Measurements from ENCODE around the gene KAZN. TPM values are rescaled to one million over a fixed set of nuclear protein-coding genes. Genes with fewer than 3 reads are reported as not detected.
"Not testable (repeated sequence)": the region's sequence is repeated elsewhere in the genome, so short reads cannot be mapped to it uniquely, and the experiment has no call there.

The KAZN gene
- total RNA-seq, 8 experiments from 2014 or later, result 16.9 to 31.4 (median 21.4) TPM

- in situ Hi-C loops (cut with MboI; ENCODE audit: low pct_unique_long_range_greater_than_20kb in 2 of 9, low sequenced_read_pairs in 9 of 9, unreplicated experiment in 9 of 9), result loop anchor here in 5 of 9 experiments (10.0 to 25.0 kb wide), 4 partner anchors 134 to 309 kb away; partner anchors contain the start of genes CTRC (in 3 of the 5) and EFHD2 (in 1 of the 5)
- Histone ChIP-seq H3K4me1 (replicated peaks in 1 of 2) (peaks cover 4 to 5% of the 10 kb centered on the region in 2 donors), H3K27ac (no peak overlapping the region), H3K4me3 (no peak overlapping the region)
- WGBS, 10 experiments, result 42 to 75% (median 63%) methylated on average over 1 to 6 of the region's 6 CpGs; no CpG with 5 or more reads in 2 of the 10 experiments
- no peak for ATAC-seq (replicated peaks in 6 of 8)
Observed at GRCh38 chr1:15128077-15128476, 529.6 kb downstream of the KAZN start.

DNA sequence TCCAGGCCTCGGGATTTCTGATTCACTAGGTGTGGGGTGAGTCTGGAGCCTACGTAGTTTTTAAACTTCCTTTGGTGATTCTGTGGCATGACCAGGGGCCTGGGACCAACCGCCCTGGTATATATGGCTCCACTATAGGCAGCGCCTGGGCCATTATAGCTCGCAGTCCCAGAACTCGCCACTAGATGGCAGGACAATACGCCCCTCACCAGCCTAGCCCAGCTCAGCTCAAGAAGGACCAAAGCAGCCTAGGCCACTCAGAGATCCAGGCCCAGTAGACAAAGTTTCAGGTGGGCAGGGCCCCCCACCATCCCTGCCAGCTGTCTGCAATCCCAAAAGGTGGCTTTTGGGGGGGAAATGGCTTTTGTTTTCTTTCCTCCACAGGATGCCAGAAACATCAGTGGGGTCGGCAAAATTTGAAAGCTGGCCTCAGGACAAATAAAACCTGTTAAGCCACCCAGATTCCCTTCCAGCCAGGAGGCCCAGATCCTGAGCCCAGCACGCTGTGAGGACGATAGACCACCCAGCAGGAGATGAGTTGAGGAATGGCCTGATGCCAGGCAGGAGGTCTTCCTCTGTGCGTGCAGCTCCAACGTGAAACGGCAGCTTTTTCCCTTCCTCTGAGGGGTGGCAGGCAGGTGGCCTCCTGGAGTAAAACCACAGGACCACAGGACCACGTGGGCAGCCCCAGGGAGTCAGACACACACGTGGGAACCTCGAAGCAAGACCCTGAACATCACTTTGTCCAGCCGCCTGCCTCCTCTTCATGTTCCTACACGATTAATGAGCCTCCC, 530.2 kb downstream of the KAZN start:
- WGBS, 10 experiments, result 0 to 64% (median 28%) methylated on average over 2 to 15 of the region's 18 CpGs; no CpG with 5 or more reads in 2 of the 10 experiments
- Histone ChIP-seq H3K4me1 (replicated peaks in 1 of 2) (no peaks in the 10 kb centered on the region), H3K27ac (no peak overlapping the region), H3K4me3 (no peak overlapping the region)
- ATAC-seq (replicated peaks in 6 of 8), result peak; percentile 94 to 100 (median 96)
- in situ Hi-C loops (cut with MboI; ENCODE audit: low pct_unique_long_range_greater_than_20kb in 2 of 9, low sequenced_read_pairs in 9 of 9, unreplicated experiment in 9 of 9), result loop anchor here in 5 of 9 experiments (10.0 to 25.0 kb wide), 4 partner anchors 134 to 309 kb away; partner anchors contain the start of genes CTRC (in 3 of the 5) and EFHD2 (in 1 of the 5)

DNA sequence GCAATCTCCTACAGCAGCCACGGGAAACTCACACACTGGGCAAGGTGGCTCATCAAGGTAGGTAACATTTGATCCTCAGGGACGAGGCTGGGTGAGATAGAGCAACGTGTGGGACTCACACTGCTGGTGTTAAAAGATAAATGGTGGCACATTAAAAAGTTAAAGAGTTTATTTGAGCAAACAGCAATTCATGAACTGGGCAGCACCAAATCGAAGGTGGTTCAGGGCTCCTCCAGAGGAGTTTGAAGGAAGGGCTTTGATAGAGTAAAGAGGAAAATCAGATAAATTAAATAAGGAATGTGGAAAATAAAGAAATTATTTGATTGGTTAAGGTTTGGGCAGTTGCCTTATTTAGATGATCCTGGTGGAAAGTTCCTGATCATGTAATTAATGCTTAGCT, 531.5 kb downstream of the KAZN start:
- ATAC-seq (replicated peaks in 6 of 8), result no peak
- no peaks in the 10 kb centered on the region for H3K4me1 ChIP-seq (replicated peaks in 1 of 2)
- H3K4me3 ChIP-seq, result no peak overlapping the region
- H3K27ac ChIP-seq, result no peak overlapping the region
- in situ Hi-C loops (cut with MboI; ENCODE audit: low pct_unique_long_range_greater_than_20kb in 2 of 9, low sequenced_read_pairs in 9 of 9, unreplicated experiment in 9 of 9), result loop anchor here in 5 of 9 experiments (10.0 to 25.0 kb wide), 4 partner anchors 132 to 307 kb away; partner anchors contain the start of genes CTRC (in 3 of the 5) and EFHD2 (in 1 of the 5)
- 22 to 100% (median 74%) methylated on average over 1 to 4 of the region's 4 CpGs for WGBS, 10 experiments

DNA sequence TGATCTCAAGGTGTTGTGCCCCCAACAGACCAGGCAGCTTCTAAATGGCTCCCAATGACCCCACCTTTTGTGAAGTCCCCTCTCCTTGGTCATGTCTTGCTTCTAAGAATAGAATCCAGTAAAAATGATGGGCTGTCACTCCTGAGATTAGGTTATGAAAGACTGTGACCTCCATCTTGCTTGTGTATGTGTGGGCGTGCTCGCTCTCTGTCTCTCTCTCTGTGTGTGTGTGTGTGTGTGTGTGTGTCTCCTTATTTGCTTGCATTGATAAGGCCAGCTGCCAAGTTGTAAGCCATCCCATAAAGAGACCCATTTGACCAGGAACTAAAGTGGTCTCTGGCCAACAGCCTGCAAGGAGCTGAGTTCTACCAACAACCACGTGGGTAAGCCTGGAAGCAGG, 532.1 kb downstream of the KAZN start:
- 40 to 100% (median 78%) methylated on average over 1 to 3 of the region's 3 CpGs; no CpG with 5 or more reads in 4 of the 10 experiments for WGBS, 10 experiments
- no peak for ATAC-seq (replicated peaks in 6 of 8)
- no peak overlapping the region for H3K27ac ChIP-seq
- no peaks in the 10 kb centered on the region for H3K4me1 ChIP-seq (replicated peaks in 1 of 2)
- in situ Hi-C loops (cut with MboI; ENCODE audit: low pct_unique_long_range_greater_than_20kb in 2 of 9, low sequenced_read_pairs in 9 of 9, unreplicated experiment in 9 of 9), result loop anchor here in 5 of 9 experiments (25.0 kb wide), 3 partner anchors 132 to 307 kb away; partner anchors contain the start of genes CTRC (in 3 of the 5) and EFHD2 (in 1 of the 5)
- H3K4me3 ChIP-seq, result no peak overlapping the region

- in situ Hi-C loops (cut with MboI; ENCODE audit: low pct_unique_long_range_greater_than_20kb in 2 of 9, low sequenced_read_pairs in 9 of 9, unreplicated experiment in 9 of 9), result loop anchor here in 5 of 9 experiments (25.0 kb wide), 3 partner anchors 129 to 304 kb away; partner anchors contain the start of genes CTRC (in 3 of the 5) and EFHD2 (in 1 of the 5)
- Histone ChIP-seq H3K27ac (no peak overlapping the region), H3K4me3 (no peak overlapping the region), H3K4me1 (replicated peaks in 1 of 2) (no peaks in the 10 kb centered on the region)
- ATAC-seq (replicated peaks in 6 of 8), result no peak
- WGBS, 10 experiments, result 0 to 100% (median 67%) methylated on average over 1 to 2 of the region's 2 CpGs; no CpG with 5 or more reads in 2 of the 10 experiments
Observed at GRCh38 chr1:15132965-15133364, 534.5 kb downstream of the KAZN start.

DNA sequence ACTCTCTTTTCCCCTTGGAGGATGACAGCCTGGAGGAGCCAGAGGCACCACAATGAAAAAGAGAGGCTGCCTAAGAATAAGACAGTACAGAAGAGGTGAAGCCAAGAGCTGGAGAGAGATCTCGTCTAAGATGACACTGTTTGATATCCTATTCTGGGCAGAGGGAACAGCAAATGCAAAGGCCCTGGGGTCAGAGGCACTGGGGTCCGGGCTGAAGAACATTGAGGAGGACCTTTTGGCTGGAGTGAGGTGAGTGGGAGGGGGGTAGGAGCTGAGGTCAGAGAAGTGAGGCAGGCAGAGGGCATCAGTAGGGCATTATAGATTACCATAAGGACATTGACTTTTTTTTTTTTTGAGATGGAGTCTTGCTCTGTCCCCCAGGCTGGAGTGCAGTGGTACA, 535.8 kb downstream of the KAZN start:
- H3K27ac ChIP-seq, result no peak overlapping the region
- no peaks in the 10 kb centered on the region for H3K4me1 ChIP-seq (replicated peaks in 1 of 2)
- no peak overlapping the region for H3K4me3 ChIP-seq
- in situ Hi-C loops (cut with MboI; ENCODE audit: low pct_unique_long_range_greater_than_20kb in 2 of 9, low sequenced_read_pairs in 9 of 9, unreplicated experiment in 9 of 9), result loop anchor here in 5 of 9 experiments (25.0 kb wide), 3 partner anchors 128 to 303 kb away; partner anchors contain the start of genes CTRC (in 3 of the 5) and EFHD2 (in 1 of the 5)
- 0 to 100% (median 65%) methylated on average over 1 to 2 of the region's 2 CpGs; no CpG with 5 or more reads in 5 of the 10 experiments for whole genome bisulfite sequencing, 10 experiments
- no peak for ATAC-seq (replicated peaks in 6 of 8)

- in situ Hi-C loops (cut with MboI; ENCODE audit: low pct_unique_long_range_greater_than_20kb in 2 of 9, low sequenced_read_pairs in 9 of 9, unreplicated experiment in 9 of 9), result loop anchor here in 5 of 9 experiments (25.0 kb wide), 3 partner anchors 127 to 302 kb away; partner anchors contain the start of genes CTRC (in 3 of the 5) and EFHD2 (in 1 of the 5)
- not testable (repeated sequence) for H3K4me1 ChIP-seq (replicated peaks in 1 of 2); H3K27ac ChIP-seq; ATAC-seq (replicated peaks in 6 of 8); H3K4me3 ChIP-seq
- 80 to 87% (median 82%) methylated on average over 1 to 3 of the region's 10 CpGs; no CpG with 5 or more reads in 7 of the 10 experiments for WGBS, 10 experiments
Observed at GRCh38 chr1:15135604-15136003, 537.1 kb downstream of the KAZN start.

- Histone ChIP-seq H3K27ac (no peak overlapping the region), H3K4me1 (replicated peaks in 1 of 2) (no peaks in the 10 kb centered on the region), H3K4me3 (no peak overlapping the region)
- peak in 2 of 8 experiments; percentile 69 to 89 for ATAC-seq (replicated peaks in 6 of 8)
- WGBS, 10 experiments, result 86 to 100% (median 89%) methylated on average over 3 to 5 of the region's 6 CpGs; no CpG with 5 or more reads in 7 of the 10 experiments
- in situ Hi-C loops (cut with MboI; ENCODE audit: low pct_unique_long_range_greater_than_20kb in 2 of 9, low sequenced_read_pairs in 9 of 9, unreplicated experiment in 9 of 9), result loop anchor here in 5 of 9 experiments (25.0 kb wide), 3 partner anchors 124 to 299 kb away; partner anchors contain the start of genes CTRC (in 3 of the 5) and EFHD2 (in 1 of the 5)
Observed at GRCh38 chr1:15137809-15138208, 539.3 kb downstream of the KAZN start.

GRCh38 chr1:15139654-15140350, 541.3 kb downstream of the KAZN start:
- WGBS, 10 experiments, result 0 to 83% (median 64%) methylated on average over 1 to 15 of the region's 15 CpGs; no CpG with 5 or more reads in 2 of the 10 experiments
- no peaks in the 10 kb centered on the region for H3K4me1 ChIP-seq (replicated peaks in 1 of 2)
- ATAC-seq (replicated peaks in 6 of 8), result peak in 7 of 8 experiments; percentile 27 to 85 (median 76)
- no peak overlapping the region for H3K27ac ChIP-seq
- H3K4me3 ChIP-seq, result no peak overlapping the region
- in situ Hi-C loops (cut with MboI; ENCODE audit: low pct_unique_long_range_greater_than_20kb in 2 of 9, low sequenced_read_pairs in 9 of 9, unreplicated experiment in 9 of 9), result loop anchor here in 5 of 9 experiments (25.0 kb wide), 3 partner anchors 122 to 297 kb away; partner anchors contain the start of genes CTRC (in 3 of the 5) and EFHD2 (in 1 of the 5)

DNA sequence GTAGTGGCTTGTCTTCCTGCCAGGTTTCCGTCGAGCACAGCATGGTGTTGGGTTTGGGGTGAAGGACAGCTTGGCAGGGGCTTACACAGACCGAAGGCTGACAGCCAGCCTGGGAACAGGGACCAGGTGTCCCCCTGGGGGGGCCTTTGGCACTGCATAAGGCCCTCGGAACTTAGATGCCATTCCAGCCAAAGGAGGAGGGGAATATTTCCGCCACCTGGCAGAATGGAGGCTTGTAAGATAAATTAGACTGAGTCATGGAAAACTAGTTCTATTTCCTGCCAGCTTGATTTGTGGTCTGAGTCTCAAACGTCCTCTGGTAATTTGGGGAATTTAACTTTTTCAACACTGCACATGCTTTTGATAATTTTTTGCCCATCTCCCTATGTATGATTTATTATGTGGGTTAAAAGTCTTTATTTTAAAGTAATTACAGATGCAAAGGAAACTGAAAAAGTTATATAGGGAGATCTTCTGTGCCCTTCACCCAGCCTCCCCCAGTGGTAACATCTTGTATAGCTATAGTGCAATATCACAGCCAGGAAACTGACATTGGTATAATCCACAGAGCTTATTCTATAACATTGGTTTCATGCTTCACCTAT, 543.6 kb downstream of the KAZN start:
- Histone ChIP-seq H3K4me3 (no peak overlapping the region), H3K27ac (no peak overlapping the region), H3K4me1 (replicated peaks in 1 of 2) (no peaks in the 10 kb centered on the region)
- 0 to 85% (median 74%) methylated on average over 1 to 6 of the region's 6 CpGs; no CpG with 5 or more reads in 4 of the 10 experiments for WGBS, 10 experiments
- peak in 1 of 8 experiments; percentile 34 for ATAC-seq (replicated peaks in 6 of 8)
- in situ Hi-C loops (cut with MboI; ENCODE audit: low pct_unique_long_range_greater_than_20kb in 2 of 9, low sequenced_read_pairs in 9 of 9, unreplicated experiment in 9 of 9), result loop anchor here in 5 of 9 experiments (25.0 kb wide), 3 partner anchors 120 to 295 kb away; partner anchors contain the start of genes CTRC (in 3 of the 5) and EFHD2 (in 1 of the 5)

- no peak for ATAC-seq (replicated peaks in 6 of 8)
- Histone ChIP-seq H3K4me1 (replicated peaks in 1 of 2) (peaks cover 0 to 3% of the 10 kb centered on the region in 2 donors), H3K27ac (no peak overlapping the region), H3K4me3 (no peak overlapping the region)
- in situ Hi-C loops (cut with MboI; ENCODE audit: low pct_unique_long_range_greater_than_20kb in 2 of 9, low sequenced_read_pairs in 9 of 9, unreplicated experiment in 9 of 9), result loop anchor here in 5 of 9 experiments (25.0 kb wide), 3 partner anchors 117 to 292 kb away; partner anchors contain the start of genes CTRC (in 3 of the 5) and EFHD2 (in 1 of the 5)
- WGBS, 10 experiments, result 0 to 100% (median 90%) methylated on average over 1 to 2 of the region's 2 CpGs; no CpG with 5 or more reads in 6 of the 10 experiments
Observed at GRCh38 chr1:15145327-15145726, 546.8 kb downstream of the KAZN start.
